Raji (cell line): ENCODE data around the gene FRZB.

Source experiments
- POLR2A ChIP-seq: IDR thresholded peaks from 2 replicates; pipeline ENCODE4 v1.6.1; 2011; ENCODE audit warnings: low read depth, low read length, control low read depth; ENCODE audit not compliant: insufficient read depth

Gene FRZB

GRCh38 chr2:182864949-182865570 is 1.4 kb downstream of the FRZB start:
- TF ChIP-seq POLR2A: no peak

GRCh38 chr2:182863642-182864041 is 2.8 kb downstream of the FRZB start:
- TF ChIP-seq POLR2A: no peak

- no peak for TF ChIP-seq POLR2A
Measured at GRCh38 chr2:182862091-182862490, 4.3 kb downstream of the FRZB start.

- no peak for TF ChIP-seq POLR2A
Measured at GRCh38 chr2:182860858-182861257, 5.6 kb downstream of the FRZB start.

GRCh38 chr2:182858671-182859070 is 7.8 kb downstream of the FRZB start:
- TF ChIP-seq POLR2A: no peak

- no peak for TF ChIP-seq POLR2A
Measured at GRCh38 chr2:182855376-182855775, 11.1 kb downstream of the FRZB start.

GRCh38 chr2:182854375-182855105 is 11.9 kb downstream of the FRZB start:
- TF ChIP-seq POLR2A: no peak

- no peak for TF ChIP-seq POLR2A
Measured at GRCh38 chr2:182852801-182853200, 13.6 kb downstream of the FRZB start.

GRCh38 chr2:182852090-182852489 is 14.3 kb downstream of the FRZB start:
- no peak for TF ChIP-seq POLR2A

- TF ChIP-seq POLR2A: no peak
Measured at GRCh38 chr2:182845794-182846417, 20.5 kb downstream of the FRZB start.

GRCh38 chr2:182836451-182836850 is 30.0 kb downstream of the FRZB start:
- TF ChIP-seq POLR2A: no peak

- TF ChIP-seq POLR2A: no peak
Measured at GRCh38 chr2:182834293-182834692, 32.1 kb downstream of the FRZB start.

GRCh38 chr2:182833084-182833854 is 33.2 kb downstream of the FRZB start:
- TF ChIP-seq POLR2A: no peak

- TF ChIP-seq POLR2A: no peak
Measured at GRCh38 chr2:182831921-182832320, 34.5 kb downstream of the FRZB start.

- no peak for TF ChIP-seq POLR2A
Measured at GRCh38 chr2:182831101-182831500, 35.3 kb downstream of the FRZB start.

GRCh38 chr2:182827182-182827879 is 39.1 kb downstream of the FRZB start:
- TF ChIP-seq POLR2A: no peak

GRCh38 chr2:182826496-182826895 is 39.9 kb downstream of the FRZB start:
- no peak for TF ChIP-seq POLR2A
